GM12801 (cell line): ENCODE measurements around the gene GTF2F1.

ENCODE experiments used
- TF ChIP-seq, protein P1 (sequence below): IDR thresholded peaks from one replicate; pipeline ENCODE4 v1.5.1; 2011; ENCODE audit warnings: control low read depth; ENCODE audit not compliant: insufficient read length; ENCODE audit errors: extremely low read depth

GTF2F1 gene

DNA sequence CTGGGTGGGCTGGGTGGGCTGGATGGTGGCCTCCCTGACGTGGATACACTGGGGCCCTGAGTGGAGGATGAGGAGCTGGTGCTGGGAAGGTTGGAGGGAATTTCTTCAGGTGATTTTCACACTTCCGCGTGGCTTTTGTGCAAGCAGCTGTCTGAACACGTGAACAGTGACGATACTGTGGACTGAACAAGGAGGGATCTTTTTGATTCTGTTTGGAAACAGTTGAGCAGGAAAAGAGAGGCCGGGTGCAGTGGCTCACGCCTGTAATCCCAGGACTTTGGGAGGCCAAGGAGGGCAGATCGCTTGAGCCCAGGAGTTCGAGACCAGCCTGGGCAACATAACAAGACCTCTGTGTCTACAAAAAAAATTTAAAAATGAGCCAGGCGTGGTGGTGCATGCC is 9.1 kb upstream of the GTF2F1 start:
- TF ChIP-seq, protein P1, sequence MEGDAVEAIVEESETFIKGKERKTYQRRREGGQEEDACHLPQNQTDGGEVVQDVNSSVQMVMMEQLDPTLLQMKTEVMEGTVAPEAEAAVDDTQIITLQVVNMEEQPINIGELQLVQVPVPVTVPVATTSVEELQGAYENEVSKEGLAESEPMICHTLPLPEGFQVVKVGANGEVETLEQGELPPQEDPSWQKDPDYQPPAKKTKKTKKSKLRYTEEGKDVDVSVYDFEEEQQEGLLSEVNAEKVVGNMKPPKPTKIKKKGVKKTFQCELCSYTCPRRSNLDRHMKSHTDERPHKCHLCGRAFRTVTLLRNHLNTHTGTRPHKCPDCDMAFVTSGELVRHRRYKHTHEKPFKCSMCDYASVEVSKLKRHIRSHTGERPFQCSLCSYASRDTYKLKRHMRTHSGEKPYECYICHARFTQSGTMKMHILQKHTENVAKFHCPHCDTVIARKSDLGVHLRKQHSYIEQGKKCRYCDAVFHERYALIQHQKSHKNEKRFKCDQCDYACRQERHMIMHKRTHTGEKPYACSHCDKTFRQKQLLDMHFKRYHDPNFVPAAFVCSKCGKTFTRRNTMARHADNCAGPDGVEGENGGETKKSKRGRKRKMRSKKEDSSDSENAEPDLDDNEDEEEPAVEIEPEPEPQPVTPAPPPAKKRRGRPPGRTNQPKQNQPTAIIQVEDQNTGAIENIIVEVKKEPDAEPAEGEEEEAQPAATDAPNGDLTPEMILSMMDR: no peak

DNA sequence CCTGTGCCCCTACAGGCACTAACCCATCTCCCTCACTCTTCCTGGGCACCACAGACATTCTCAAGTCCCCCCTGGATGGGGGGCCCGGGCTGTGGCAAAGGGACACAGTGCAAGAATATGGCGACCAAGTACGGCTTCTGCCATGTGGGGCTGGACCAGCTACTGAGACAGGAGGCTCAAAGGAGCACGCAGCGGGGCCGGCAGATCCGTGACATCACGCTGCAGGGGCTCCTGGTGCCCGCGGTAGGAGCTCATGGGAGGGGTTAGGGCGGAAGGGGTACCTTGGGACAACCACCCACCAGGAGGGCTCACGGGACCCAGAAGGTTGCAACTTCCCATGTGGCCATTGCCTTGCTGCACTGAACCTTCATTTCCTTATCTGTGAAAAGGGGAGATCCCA is 3.3 kb upstream of the GTF2F1 start:
- TF ChIP-seq, protein P1: no peak

DNA sequence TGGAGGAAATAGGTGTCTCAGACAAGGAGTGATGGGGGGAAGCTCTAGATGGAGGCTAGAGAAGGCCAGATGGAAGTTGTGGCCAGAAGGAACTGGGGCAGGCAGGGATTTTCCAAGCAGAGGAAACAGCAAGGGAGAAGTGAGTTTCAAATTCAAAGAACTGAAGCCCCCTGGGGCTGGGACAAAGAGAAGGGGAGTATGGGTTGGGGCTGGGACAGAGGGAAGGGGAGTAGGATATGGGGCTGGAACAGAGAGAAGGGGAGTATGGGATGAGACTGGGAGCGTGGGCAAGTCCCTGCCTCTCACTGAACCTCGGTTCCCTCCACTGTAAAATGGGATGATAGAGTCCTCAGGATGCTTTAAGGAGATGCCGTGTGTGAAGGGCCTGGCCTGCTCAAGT is 1.9 kb upstream of the GTF2F1 start:
- TF ChIP-seq, protein P1: no peak

DNA sequence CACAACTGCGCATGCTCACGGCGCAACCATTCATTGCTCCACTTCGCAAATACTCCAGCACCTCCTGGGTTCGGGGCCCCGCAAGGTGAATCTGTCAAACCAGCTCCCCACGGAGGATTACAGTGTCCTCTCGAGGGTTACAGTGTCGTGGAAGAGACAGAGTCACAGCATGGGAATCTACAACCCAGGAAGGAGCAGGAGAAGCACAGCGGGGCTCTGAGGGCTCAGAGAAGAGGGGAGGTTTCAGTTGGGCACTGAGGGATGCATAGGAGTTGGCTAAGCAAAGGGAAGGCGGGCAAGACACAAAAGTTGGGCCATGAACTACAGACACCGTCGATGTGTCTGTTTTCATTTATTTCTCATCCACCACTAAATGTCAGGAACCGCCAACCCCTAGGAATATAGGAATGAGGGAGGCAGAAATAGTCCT is 1.0 kb upstream of the GTF2F1 start:
- TF ChIP-seq, protein P1: no peak

DNA sequence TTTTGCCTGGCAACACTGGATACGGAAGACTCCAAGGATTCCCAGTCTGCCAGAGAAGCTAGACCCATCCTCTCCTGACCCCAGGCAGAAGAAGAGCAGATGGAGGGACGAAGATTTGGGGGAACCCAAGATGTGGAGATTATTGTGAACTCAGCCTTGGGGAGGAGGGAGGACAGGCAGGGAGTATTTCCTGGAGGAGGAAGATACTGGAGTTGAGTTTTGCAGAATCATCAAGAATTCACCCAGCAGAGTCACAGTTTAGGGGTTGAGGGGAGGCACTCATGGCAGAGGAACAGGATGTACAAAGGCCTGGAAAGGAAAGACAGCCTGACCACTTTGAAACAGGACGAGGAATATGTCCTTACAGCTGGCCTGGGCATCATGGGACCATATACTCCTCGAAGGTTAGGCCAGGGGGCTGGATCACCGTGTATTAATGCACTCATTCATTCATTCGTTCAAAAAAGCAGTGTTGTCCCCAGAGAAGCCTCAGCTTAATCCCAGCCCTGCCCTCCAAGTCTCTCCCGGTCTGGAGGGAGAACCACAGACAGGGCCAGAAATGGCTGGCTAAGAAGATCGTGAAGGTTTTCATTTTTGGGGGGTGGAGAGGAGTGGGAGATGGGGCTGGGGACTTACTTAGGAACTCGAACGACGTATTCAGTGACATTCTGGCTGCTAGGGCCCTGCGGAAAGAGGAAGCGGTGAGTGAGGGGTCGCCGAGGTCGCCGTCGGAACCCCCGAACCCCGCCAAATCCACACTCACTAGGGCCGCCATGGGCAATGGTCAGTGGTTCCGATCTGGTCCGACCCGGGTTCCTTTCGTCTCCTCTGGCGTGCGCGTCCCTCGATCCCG is 517 bp downstream of the GTF2F1 start:
- TF ChIP-seq, protein P1: no peak

DNA sequence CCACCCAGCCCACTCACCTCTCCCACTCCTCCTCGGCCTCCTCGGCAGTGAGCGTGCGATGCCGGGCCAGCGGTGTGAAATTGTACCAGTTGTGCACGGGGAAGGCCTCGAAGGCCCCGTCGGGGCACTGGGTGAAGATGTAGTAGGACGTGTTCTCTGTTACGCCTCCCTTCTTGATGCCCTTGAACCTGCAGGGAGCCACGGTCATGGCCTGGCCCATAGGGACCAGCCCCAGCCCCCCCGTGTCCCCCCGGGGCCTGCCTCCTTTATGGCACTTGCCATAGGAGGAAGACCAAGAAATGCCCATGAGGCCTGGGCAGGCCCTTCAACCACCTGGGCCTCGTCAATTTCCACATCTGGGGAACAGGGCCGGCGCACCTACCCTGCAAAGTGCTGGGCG is 5.6 kb downstream of the GTF2F1 start:
- TF ChIP-seq, protein P1: no peak

DNA sequence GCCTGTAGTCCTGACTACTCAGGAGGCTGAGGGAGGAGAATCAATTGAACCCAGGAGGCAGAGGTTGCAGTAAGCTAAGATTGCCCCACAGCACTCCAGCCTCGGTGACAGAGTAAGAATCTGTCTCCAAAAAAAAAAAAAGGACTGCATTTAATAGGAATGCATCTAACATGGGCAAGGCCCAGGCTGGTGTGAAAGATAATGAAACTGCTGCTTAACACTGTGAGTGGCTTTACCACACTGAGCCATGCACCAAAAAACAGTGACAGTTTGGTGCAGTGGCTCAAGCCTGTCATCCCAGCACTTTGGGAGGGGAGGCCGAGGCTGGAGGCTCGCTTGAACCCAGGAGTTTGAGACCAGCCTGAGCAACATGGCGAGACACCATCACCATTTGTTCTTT is 8.6 kb downstream of the GTF2F1 start:
- TF ChIP-seq, protein P1: no peak
